ENCODE measurements around the gene MIER2. TPM values are rescaled to one million over a fixed set of nuclear protein-coding genes. Genes with fewer than 3 reads are reported as not detected.

The MIER2 gene
- polyA plus RNA-seq, 4 donors: 10.3 to 18.9 (median 14.4) TPM

GRCh38 chr19:336067-336614, 8.5 kb downstream of the MIER2 start:
- Histone ChIP-seq H3K9me3 (ENCODE audit: control insufficient read depth in 2 of 2, insufficient read depth in 1 of 2, low read depth in 1 of 2, low read length in 1 of 2) (peaks cover 0 to 9% of the 10 kb centered on the region in 2 donors), H3K36me3 (ENCODE audit: control insufficient read depth in 3 of 3, insufficient read depth in 2 of 3, low read depth in 1 of 3, low read length in 3 of 3) (peaks cover 7 to 42% (median 8%) of the 10 kb centered on the region in 3 donors), H3K4me1 (ENCODE audit: control insufficient read depth in 3 of 3, insufficient read depth in 2 of 3, low read depth in 1 of 3, low read length in 2 of 3) (no peaks in the 10 kb centered on the region), H3K27ac (ENCODE audit: low read depth in 1 of 3, low read length in 2 of 3) (no peak overlapping the region), H3K27me3 (ENCODE audit: control insufficient read depth in 3 of 3, insufficient read depth in 3 of 3, low read length in 3 of 3) (no peaks in the 10 kb centered on the region), H3K4me3 (ENCODE audit: low read depth in 1 of 3, low read length in 3 of 3) (no peak overlapping the region)
- DNase-seq (no peak), FAIRE-seq (no peak)
- 88 to 92% (median 89%) methylated on average over 19 to 20 of the region's 20 CpGs for WGBS, 3 donors

GRCh38 chr19:335486-336066, 9.0 kb downstream of the MIER2 start:
- H3K9me3 ChIP-seq (ENCODE audit: control insufficient read depth in 2 of 2, insufficient read depth in 1 of 2, low read depth in 1 of 2, low read length in 1 of 2): peaks cover 0 to 14% of the 10 kb centered on the region in 2 donors
- H3K4me3 ChIP-seq (ENCODE audit: low read depth in 1 of 3, low read length in 3 of 3): no peak overlapping the region
- no peak for FAIRE-seq
- H3K27ac ChIP-seq (ENCODE audit: low read depth in 1 of 3, low read length in 2 of 3): no peak overlapping the region
- H3K36me3 ChIP-seq (ENCODE audit: control insufficient read depth in 3 of 3, insufficient read depth in 2 of 3, low read depth in 1 of 3, low read length in 3 of 3): peaks cover 10 to 42% (median 11%) of the 10 kb centered on the region in 3 donors
- no peaks in the 10 kb centered on the region for H3K27me3 ChIP-seq (ENCODE audit: control insufficient read depth in 3 of 3, insufficient read depth in 3 of 3, low read length in 3 of 3)
- H3K4me1 ChIP-seq (ENCODE audit: control insufficient read depth in 3 of 3, insufficient read depth in 2 of 3, low read depth in 1 of 3, low read length in 2 of 3): no peaks in the 10 kb centered on the region
- DNase-seq: no peak
- 91 to 94% (median 93%) methylated on average over 19 to 21 of the region's 21 CpGs for WGBS, 3 donors

- Histone ChIP-seq H3K27me3 (ENCODE audit: control insufficient read depth in 3 of 3, insufficient read depth in 3 of 3, low read length in 3 of 3) (no peaks in the 10 kb centered on the region), H3K36me3 (ENCODE audit: control insufficient read depth in 3 of 3, insufficient read depth in 2 of 3, low read depth in 1 of 3, low read length in 3 of 3) (peaks cover 11 to 44% (median 12%) of the 10 kb centered on the region in 3 donors), H3K27ac (ENCODE audit: low read depth in 1 of 3, low read length in 2 of 3) (no peak overlapping the region), H3K9me3 (ENCODE audit: control insufficient read depth in 2 of 2, insufficient read depth in 1 of 2, low read depth in 1 of 2, low read length in 1 of 2) (peaks cover 0 to 17% of the 10 kb centered on the region in 2 donors), H3K4me1 (ENCODE audit: control insufficient read depth in 3 of 3, insufficient read depth in 2 of 3, low read depth in 1 of 3, low read length in 2 of 3) (no peaks in the 10 kb centered on the region), H3K4me3 (ENCODE audit: low read depth in 1 of 3, low read length in 3 of 3) (no peak overlapping the region)
- WGBS, 3 donors: 87% methylated on average over 9 of the region's 9 CpGs
- FAIRE-seq (no peak), DNase-seq (no peak)
Observed at GRCh38 chr19:335072-335471, 9.5 kb downstream of the MIER2 start.

- DNase-seq (no peak), FAIRE-seq (no peak)
- Histone ChIP-seq H3K4me3 (ENCODE audit: low read depth in 1 of 3, low read length in 3 of 3) (no peak overlapping the region), H3K27me3 (ENCODE audit: control insufficient read depth in 3 of 3, insufficient read depth in 3 of 3, low read length in 3 of 3) (no peaks in the 10 kb centered on the region), H3K27ac (ENCODE audit: low read depth in 1 of 3, low read length in 2 of 3) (no peak overlapping the region), H3K36me3 (ENCODE audit: control insufficient read depth in 3 of 3, insufficient read depth in 2 of 3, low read depth in 1 of 3, low read length in 3 of 3) (peaks cover 10 to 48% (median 12%) of the 10 kb centered on the region in 3 donors), H3K4me1 (ENCODE audit: control insufficient read depth in 3 of 3, insufficient read depth in 2 of 3, low read depth in 1 of 3, low read length in 2 of 3) (no peaks in the 10 kb centered on the region), H3K9me3 (ENCODE audit: control insufficient read depth in 2 of 2, insufficient read depth in 1 of 2, low read depth in 1 of 2, low read length in 1 of 2) (peaks cover 0 to 19% of the 10 kb centered on the region in 2 donors)
- 92 to 97% (median 95%) methylated on average over 19 of the region's 19 CpGs for WGBS, 3 donors
Observed at GRCh38 chr19:334296-335071, 10.1 kb downstream of the MIER2 start.

GRCh38 chr19:330503-330902, 14.1 kb downstream of the MIER2 start:
- Histone ChIP-seq H3K36me3 (ENCODE audit: control insufficient read depth in 3 of 3, insufficient read depth in 2 of 3, low read depth in 1 of 3, low read length in 3 of 3) (peaks cover 22 to 77% (median 27%) of the 10 kb centered on the region in 3 donors), H3K27me3 (ENCODE audit: control insufficient read depth in 3 of 3, insufficient read depth in 3 of 3, low read length in 3 of 3) (no peaks in the 10 kb centered on the region), H3K9me3 (ENCODE audit: control insufficient read depth in 2 of 2, insufficient read depth in 1 of 2, low read depth in 1 of 2, low read length in 1 of 2) (peaks cover 0 to 36% of the 10 kb centered on the region in 2 donors), H3K4me1 (ENCODE audit: control insufficient read depth in 3 of 3, insufficient read depth in 2 of 3, low read depth in 1 of 3, low read length in 2 of 3) (no peaks in the 10 kb centered on the region), H3K27ac (ENCODE audit: low read depth in 1 of 3, low read length in 2 of 3) (no peak overlapping the region), H3K4me3 (ENCODE audit: low read depth in 1 of 3, low read length in 3 of 3) (no peak overlapping the region)
- 94 to 100% (median 95%) methylated on average over 8 of the region's 8 CpGs for WGBS, 3 donors
- FAIRE-seq: no peak
- no peak for DNase-seq

- H3K4me1 ChIP-seq (ENCODE audit: control insufficient read depth in 3 of 3, insufficient read depth in 2 of 3, low read depth in 1 of 3, low read length in 2 of 3): no peaks in the 10 kb centered on the region
- H3K27me3 ChIP-seq (ENCODE audit: control insufficient read depth in 3 of 3, insufficient read depth in 3 of 3, low read length in 3 of 3): no peaks in the 10 kb centered on the region
- no peak overlapping the region for H3K4me3 ChIP-seq (ENCODE audit: low read depth in 1 of 3, low read length in 3 of 3)
- H3K27ac ChIP-seq (ENCODE audit: low read depth in 1 of 3, low read length in 2 of 3): no peak overlapping the region
- peaks cover 29 to 77% (median 31%) of the 10 kb centered on the region in 3 donors for H3K36me3 ChIP-seq (ENCODE audit: control insufficient read depth in 3 of 3, insufficient read depth in 2 of 3, low read depth in 1 of 3, low read length in 3 of 3)
- peaks cover 0 to 36% of the 10 kb centered on the region in 2 donors for H3K9me3 ChIP-seq (ENCODE audit: control insufficient read depth in 2 of 2, insufficient read depth in 1 of 2, low read depth in 1 of 2, low read length in 1 of 2)
- no peak for FAIRE-seq
- no peak for DNase-seq
- 95 to 97% (median 96%) methylated on average over 7 of the region's 7 CpGs for WGBS, 3 donors
Observed at GRCh38 chr19:329876-330275, 14.7 kb downstream of the MIER2 start.

GRCh38 chr19:328025-328505, 16.5 kb downstream of the MIER2 start:
- WGBS, 3 donors: 91 to 97% (median 97%) methylated on average over 4 of the region's 4 CpGs
- Histone ChIP-seq H3K27me3 (ENCODE audit: control insufficient read depth in 3 of 3, insufficient read depth in 3 of 3, low read length in 3 of 3) (no peaks in the 10 kb centered on the region), H3K27ac (ENCODE audit: low read depth in 1 of 3, low read length in 2 of 3) (no peak overlapping the region), H3K4me3 (ENCODE audit: low read depth in 1 of 3, low read length in 3 of 3) (no peak overlapping the region), H3K36me3 (ENCODE audit: control insufficient read depth in 3 of 3, insufficient read depth in 2 of 3, low read depth in 1 of 3, low read length in 3 of 3) (peaks cover 25 to 73% (median 26%) of the 10 kb centered on the region in 3 donors), H3K4me1 (ENCODE audit: control insufficient read depth in 3 of 3, insufficient read depth in 2 of 3, low read depth in 1 of 3, low read length in 2 of 3) (no peaks in the 10 kb centered on the region), H3K9me3 (ENCODE audit: control insufficient read depth in 2 of 2, insufficient read depth in 1 of 2, low read depth in 1 of 2, low read length in 1 of 2) (peaks cover 0 to 36% of the 10 kb centered on the region in 2 donors)
- no peak for DNase-seq
- no peak for FAIRE-seq

GRCh38 chr19:327291-328024, 17.1 kb downstream of the MIER2 start:
- Histone ChIP-seq H3K27me3 (ENCODE audit: control insufficient read depth in 3 of 3, insufficient read depth in 3 of 3, low read length in 3 of 3) (no peaks in the 10 kb centered on the region), H3K4me3 (ENCODE audit: low read depth in 1 of 3, low read length in 3 of 3) (no peak overlapping the region), H3K4me1 (ENCODE audit: control insufficient read depth in 3 of 3, insufficient read depth in 2 of 3, low read depth in 1 of 3, low read length in 2 of 3) (no peaks in the 10 kb centered on the region), H3K36me3 (ENCODE audit: control insufficient read depth in 3 of 3, insufficient read depth in 2 of 3, low read depth in 1 of 3, low read length in 3 of 3) (peaks cover 26 to 78% (median 29%) of the 10 kb centered on the region in 3 donors), H3K27ac (ENCODE audit: low read depth in 1 of 3, low read length in 2 of 3) (no peak overlapping the region), H3K9me3 (ENCODE audit: control insufficient read depth in 2 of 2, insufficient read depth in 1 of 2, low read depth in 1 of 2, low read length in 1 of 2) (peaks cover 0 to 36% of the 10 kb centered on the region in 2 donors)
- no peak for DNase-seq
- WGBS, 3 donors: 95 to 97% (median 96%) methylated on average over 17 of the region's 17 CpGs
- no peak for FAIRE-seq
